Right lobe of liver (tissue), 4 donors: Measurements from ENCODE around the gene HPX.

ENCODE experiments used
- POLR2A ChIP-seq: fragments of 450-650 bp; IDR thresholded peaks from one replicate; pipeline ENCODE4 v1.6.1; 2017; ENCODE audit warnings: antibody characterized with exemption, mild to moderate bottlenecking
- TF ChIP-seq, protein P1 (sequence below), 4 donors: fragments of 200-600 bp in 3 of 4; fragments of 450-650 bp in 1 of 4; IDR thresholded peaks; one replicate each; pipeline versions ENCODE4 v1.5.1 to v1.8.0; 2016 to 2022; ENCODE audit warnings: antibody characterized with exemption in 4 of 4, mild to moderate bottlenecking in 2 of 4
- donor health status: DM: no; HTN: no; CAD: no.
- donor health status: DM: no; HTN: no; CAD: no.
- donor health status: DM: no; HTN: yes; CAD: no.

DNA sequence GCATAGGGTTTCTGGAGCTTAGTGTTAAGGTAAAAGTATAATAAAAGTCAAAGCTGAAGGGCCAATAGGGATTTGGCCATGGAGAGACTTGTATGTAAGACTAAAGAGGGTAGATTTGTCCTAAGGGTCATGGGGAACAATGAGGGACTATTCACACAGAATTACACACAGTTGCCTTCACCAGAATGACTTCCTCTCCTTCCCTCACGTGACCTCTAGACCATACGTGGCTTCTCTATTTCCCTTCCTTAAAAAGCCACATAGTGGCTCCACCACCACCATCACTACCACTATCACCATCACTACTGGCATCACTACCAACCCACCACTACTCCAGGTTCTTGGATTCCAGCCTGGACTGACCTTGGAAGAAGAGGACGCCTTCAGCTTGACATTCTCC lies 2.8 kb downstream of the HPX start:
- TF ChIP-seq, protein P1, sequence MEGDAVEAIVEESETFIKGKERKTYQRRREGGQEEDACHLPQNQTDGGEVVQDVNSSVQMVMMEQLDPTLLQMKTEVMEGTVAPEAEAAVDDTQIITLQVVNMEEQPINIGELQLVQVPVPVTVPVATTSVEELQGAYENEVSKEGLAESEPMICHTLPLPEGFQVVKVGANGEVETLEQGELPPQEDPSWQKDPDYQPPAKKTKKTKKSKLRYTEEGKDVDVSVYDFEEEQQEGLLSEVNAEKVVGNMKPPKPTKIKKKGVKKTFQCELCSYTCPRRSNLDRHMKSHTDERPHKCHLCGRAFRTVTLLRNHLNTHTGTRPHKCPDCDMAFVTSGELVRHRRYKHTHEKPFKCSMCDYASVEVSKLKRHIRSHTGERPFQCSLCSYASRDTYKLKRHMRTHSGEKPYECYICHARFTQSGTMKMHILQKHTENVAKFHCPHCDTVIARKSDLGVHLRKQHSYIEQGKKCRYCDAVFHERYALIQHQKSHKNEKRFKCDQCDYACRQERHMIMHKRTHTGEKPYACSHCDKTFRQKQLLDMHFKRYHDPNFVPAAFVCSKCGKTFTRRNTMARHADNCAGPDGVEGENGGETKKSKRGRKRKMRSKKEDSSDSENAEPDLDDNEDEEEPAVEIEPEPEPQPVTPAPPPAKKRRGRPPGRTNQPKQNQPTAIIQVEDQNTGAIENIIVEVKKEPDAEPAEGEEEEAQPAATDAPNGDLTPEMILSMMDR (IDR thresholded peaks at IDR 0.05) = no peak
- TF ChIP-seq POLR2A = no peak
